ENCODE measurements around the gene TMEM205. TPM values are rescaled to one million over a fixed set of nuclear protein-coding genes. Genes with fewer than 3 reads are reported as not detected.
A peak's percentile ranks its signal among the peaks of the same experiment; 100 is the strongest.
"Not testable (repeated sequence)": the region's sequence is repeated elsewhere in the genome, so short reads cannot be mapped to it uniquely, and the experiment has no call there.

The TMEM205 gene
- total RNA-seq, 2 donors from 2014 or later = 176 to 197 TPM

DNA sequence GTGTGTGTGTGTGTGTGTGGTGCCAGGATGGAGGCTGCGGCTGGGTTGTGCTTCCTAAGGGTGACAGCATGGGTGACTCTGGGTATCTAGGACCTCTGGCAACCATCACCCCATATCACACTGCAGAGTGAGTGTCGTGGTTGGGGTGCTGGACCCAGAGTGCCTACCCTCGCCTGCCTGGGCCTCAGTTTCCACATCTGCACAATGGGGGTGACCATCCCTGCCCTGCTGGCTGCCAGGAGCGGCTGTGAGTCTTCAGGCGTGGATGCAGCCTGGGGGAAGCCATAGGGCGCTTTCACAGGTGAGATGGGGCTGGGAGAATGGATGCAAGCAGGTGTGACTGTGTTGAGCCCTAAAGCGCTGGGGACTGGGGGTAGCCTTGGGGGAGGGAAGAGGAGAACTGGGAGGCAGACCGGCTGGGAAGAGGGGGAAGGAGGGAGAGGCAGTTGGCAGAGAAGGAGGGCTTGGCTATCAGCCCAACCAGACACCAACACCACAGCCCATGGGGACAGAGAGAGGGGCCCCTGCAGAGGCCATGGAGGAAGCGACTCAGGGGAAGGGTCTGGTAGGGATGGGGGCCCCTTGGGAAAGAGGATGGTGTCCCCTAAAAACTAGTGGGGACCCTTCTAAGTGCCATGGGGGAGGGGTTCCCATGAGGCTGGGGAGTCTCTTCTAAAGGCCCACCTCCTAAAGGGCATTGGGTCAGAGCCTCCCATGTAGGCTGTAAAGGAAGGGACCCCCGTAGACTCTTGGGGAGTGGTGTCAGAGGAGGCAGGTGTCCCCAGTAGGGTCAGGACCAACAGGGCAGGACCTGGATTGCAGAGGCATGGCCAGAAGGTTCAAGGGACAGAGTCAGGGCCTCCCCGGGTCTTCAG lies 10.8 kb upstream of the TMEM205 start:
- H3K27ac ChIP-seq = no peak overlapping the region
- 81 to 83% methylated on average over 6 to 11 of the region's 11 CpGs for WGBS, 2 donors
- intact Hi-C loops (cut with DNase I) = no loop called here

DNA sequence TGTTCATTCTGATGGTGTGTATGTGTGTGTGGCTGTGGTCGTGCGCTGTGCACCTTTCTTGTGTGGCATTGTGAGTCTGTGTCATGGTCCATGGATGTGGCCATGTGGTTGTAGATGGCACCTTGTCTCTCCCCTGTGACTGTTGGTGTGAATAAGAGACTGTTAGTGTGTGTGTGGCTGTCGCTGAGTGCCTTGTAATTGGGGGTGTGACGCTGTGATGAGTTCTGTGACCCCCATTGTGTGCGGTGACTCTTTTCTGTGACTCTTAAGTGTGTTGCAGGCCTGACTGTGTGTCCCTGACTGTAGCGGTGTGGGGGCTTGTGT lies 10.0 kb upstream of the TMEM205 start:
- H3K27ac ChIP-seq = no peak overlapping the region
- 78 to 80% methylated on average over 2 to 6 of the region's 6 CpGs for WGBS, 2 donors
- no peak for DNase-seq
- no peaks in the 10 kb centered on the region for H3K36me3 ChIP-seq (replicated peaks in 1 of 2; ENCODE audit: insufficient read depth in 1 of 2, low read depth in 2 of 2)
- TF ChIP-seq, protein P1, sequence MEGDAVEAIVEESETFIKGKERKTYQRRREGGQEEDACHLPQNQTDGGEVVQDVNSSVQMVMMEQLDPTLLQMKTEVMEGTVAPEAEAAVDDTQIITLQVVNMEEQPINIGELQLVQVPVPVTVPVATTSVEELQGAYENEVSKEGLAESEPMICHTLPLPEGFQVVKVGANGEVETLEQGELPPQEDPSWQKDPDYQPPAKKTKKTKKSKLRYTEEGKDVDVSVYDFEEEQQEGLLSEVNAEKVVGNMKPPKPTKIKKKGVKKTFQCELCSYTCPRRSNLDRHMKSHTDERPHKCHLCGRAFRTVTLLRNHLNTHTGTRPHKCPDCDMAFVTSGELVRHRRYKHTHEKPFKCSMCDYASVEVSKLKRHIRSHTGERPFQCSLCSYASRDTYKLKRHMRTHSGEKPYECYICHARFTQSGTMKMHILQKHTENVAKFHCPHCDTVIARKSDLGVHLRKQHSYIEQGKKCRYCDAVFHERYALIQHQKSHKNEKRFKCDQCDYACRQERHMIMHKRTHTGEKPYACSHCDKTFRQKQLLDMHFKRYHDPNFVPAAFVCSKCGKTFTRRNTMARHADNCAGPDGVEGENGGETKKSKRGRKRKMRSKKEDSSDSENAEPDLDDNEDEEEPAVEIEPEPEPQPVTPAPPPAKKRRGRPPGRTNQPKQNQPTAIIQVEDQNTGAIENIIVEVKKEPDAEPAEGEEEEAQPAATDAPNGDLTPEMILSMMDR (IDR thresholded peaks at IDR 0.05) = no peak
- no peak for TF ChIP-seq POLR2A (IDR thresholded peaks at IDR 0.05)
- H3K4me3 ChIP-seq = no peak overlapping the region
- H3K4me1 ChIP-seq = peaks cover 18% of the 10 kb centered on the region
- no peaks in the 10 kb centered on the region for H3K9me3 ChIP-seq
- ATAC-seq = no peak
- no peaks in the 10 kb centered on the region for H3K27me3 ChIP-seq
- intact Hi-C loops (cut with DNase I) = no loop called here

More for the DNA sequence above, 10.8 kb upstream of the TMEM205 start:
- Histone ChIP-seq H3K9me3 (no peaks in the 10 kb centered on the region), H3K4me1 (peaks cover 21% of the 10 kb centered on the region), H3K27me3 (no peaks in the 10 kb centered on the region), H3K4me3 (no peak overlapping the region), H3K36me3 (replicated peaks in 1 of 2; ENCODE audit: insufficient read depth in 1 of 2, low read depth in 2 of 2) (no peaks in the 10 kb centered on the region)
- DNase-seq (no peak), ATAC-seq (no peak)
- TF ChIP-seq, protein P1 (IDR thresholded peaks at IDR 0.05) = no peak
- no peak for TF ChIP-seq POLR2A (IDR thresholded peaks at IDR 0.05)

DNA sequence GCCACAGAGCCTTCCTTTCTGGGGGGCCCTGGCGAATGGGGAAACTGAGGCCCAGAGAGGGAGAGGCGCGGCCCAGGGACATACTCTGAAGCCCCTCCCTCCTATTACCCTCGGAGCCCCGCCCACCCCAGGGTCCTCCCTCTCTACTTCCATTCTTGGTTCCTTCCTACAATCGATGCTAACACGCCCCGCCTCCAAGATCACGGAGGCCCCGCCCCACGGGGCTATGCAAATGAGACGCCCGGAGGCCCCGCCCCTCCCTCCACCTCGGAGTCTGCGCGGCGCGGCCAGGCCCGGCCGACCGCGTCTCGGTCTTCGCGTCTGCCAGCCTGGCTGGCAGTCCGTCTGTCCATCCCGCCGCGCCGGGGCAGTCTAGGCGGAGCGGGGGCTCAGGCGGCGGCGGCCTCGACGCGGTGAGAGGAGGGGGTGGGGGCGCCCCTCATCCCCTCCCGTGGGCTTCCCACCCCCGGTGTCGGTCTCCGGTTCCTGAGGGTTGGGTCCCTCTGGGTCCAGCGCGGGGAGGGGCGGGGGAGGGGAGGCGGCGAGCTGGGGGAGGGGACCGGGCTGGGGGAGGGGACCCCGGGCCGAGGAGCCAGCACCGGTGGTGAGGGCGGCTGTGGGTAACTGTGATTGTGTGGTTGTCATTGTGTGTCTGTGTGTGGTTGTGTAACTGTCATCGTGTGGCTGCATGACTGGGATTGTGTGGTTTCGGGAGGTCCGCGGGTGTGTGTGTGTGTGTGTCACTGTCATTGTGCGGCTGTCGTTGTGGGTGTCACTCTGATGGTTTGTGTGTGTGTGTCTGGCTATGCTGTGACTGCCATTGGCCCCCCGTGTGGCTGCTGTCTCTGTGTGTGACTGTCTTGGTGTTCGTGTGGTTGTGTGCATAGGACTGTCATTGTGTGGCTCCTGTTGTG lies 9.3 kb upstream of the TMEM205 start, which contains the start of gene PLPPR2:
PLPPR2 (plus strand) TSS at position 273 of the 914 bp plus-strand sequence. CDS start 2,242 bp downstream, outside the sequence.
- TF ChIP-seq, protein P1 (IDR thresholded peaks at IDR 0.05) = no peak
- TF ChIP-seq POLR2A (IDR thresholded peaks at IDR 0.05) = peak; percentile 22 to 58 (median 50)
- 4 to 20% methylated on average over 3 to 47 of the region's 62 CpGs for WGBS, 2 donors
- Histone ChIP-seq H3K27me3 (no peaks in the 10 kb centered on the region), H3K36me3 (replicated peaks in 1 of 2; ENCODE audit: insufficient read depth in 1 of 2, low read depth in 2 of 2) (no peaks in the 10 kb centered on the region), H3K9me3 (no peaks in the 10 kb centered on the region), H3K27ac (peak within 1 kb of the TSS in 2 of 4 donors; percentile 19 to 25), H3K4me1 (peaks cover 15% of the 10 kb centered on the region), H3K4me3 (peak within 1 kb of the TSS; percentile 11 to 31)
- intact Hi-C loops (cut with DNase I) = no loop called here
- ATAC-seq = peak; percentile 94
- DNase-seq = peak; percentile 95 to 98 (median 96)

DNA sequence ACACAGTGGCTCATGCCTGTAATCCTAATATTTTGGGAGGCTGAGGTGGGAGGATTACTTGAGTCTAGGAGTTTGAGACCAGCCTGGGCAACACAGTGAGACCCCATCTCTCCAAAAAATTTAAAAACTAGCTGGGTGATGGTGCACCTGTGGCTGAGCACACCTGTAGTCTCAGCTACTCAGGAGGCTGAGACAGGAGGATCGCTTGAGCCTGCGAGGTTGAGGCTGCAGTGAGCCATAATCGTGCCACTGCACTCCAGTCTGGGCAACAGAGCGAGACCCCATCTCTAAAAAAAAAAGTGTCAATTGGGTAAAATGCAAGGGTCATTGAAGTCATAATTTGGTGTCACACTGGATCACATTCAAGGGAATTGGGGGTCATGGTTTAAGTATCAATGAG lies 8.0 kb upstream of the TMEM205 start:
- H3K9me3 ChIP-seq; DNase-seq; H3K4me3 ChIP-seq; intact Hi-C loops (cut with DNase I); ATAC-seq; H3K36me3 ChIP-seq (replicated peaks in 1 of 2; ENCODE audit: insufficient read depth in 1 of 2, low read depth in 2 of 2); H3K27ac ChIP-seq; H3K27me3 ChIP-seq: not testable (repeated sequence)
- peaks cover 15% of the 10 kb centered on the region for H3K4me1 ChIP-seq
- 85 to 99% methylated on average over 4 of the region's 4 CpGs for WGBS, 2 donors

DNA sequence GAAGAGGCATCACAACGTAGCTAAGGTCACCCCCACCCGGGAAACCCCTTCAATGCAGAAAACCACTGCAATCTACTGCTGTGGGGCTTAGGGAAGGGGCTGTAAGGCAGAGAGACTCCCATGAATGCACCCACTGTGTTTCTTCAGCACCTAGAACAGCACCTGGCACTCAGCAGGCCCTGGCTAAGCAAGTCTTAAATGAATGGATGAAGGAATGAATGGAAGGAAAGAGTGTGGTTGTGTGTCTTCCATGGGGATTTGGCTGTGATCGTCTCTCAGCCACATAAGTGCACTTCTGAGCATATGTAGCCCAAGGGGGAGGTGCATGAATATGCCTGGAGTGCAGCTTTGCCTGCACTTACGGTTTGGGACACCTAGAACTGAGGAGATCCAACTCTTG lies 3.1 kb upstream of the TMEM205 start:
- DNase-seq (no peak), ATAC-seq (no peak)
- Histone ChIP-seq H3K4me3 (no peak overlapping the region), H3K4me1 (peaks cover 20% of the 10 kb centered on the region), H3K27ac (no peak overlapping the region), H3K36me3 (replicated peaks in 1 of 2; ENCODE audit: insufficient read depth in 1 of 2, low read depth in 2 of 2) (no peaks in the 10 kb centered on the region), H3K27me3 (no peaks in the 10 kb centered on the region), H3K9me3 (no peaks in the 10 kb centered on the region)
- 86 to 94% methylated on average over 4 of the region's 4 CpGs for WGBS, 2 donors
- TF ChIP-seq POLR2A (IDR thresholded peaks at IDR 0.05) = no peak
- TF ChIP-seq, protein P1 (IDR thresholded peaks at IDR 0.05) = no peak
- intact Hi-C loops (cut with DNase I) = no loop called here
